C4-2B (cell line): ENCODE results near the gene MCUB.

Source experiments
- CTCF ChIP-seq: fragments of 450-650 bp; conservative IDR thresholded peaks from 2 replicates; pipeline ENCODE4 v1.5.1; 2017; ENCODE audit warnings: mild to moderate bottlenecking
- ZFX ChIP-seq: fragments of 450-650 bp; IDR thresholded peaks from 2 replicates; pipeline ENCODE4 v1.6.1; 2017

- TF ChIP-seq CTCF (no peak), ZFX (no peak)
Observed at GRCh38 chr4:109629775-109630174, 69.7 kb downstream of the MCUB start.
